Hepatic stellate cell (primary cell): ENCODE data around the gene TMTC1.

Experiments
- DNase-seq: peaks from one replicate; pipeline ENCODE4 v3.0.0; 2011; ENCODE audit warnings: low spot score

The TMTC1 gene

GRCh38 chr12:29739279-29739991 lies 44.3 kb downstream of the TMTC1 start:
- DNase-seq, result no peak

- no peak for DNase-seq
Measured at GRCh38 chr12:29738365-29738764, 45.4 kb downstream of the TMTC1 start.

- no peak for DNase-seq
Measured at GRCh38 chr12:29737644-29738043, 46.1 kb downstream of the TMTC1 start.

GRCh38 chr12:29735604-29736003 lies 48.1 kb downstream of the TMTC1 start:
- no peak for DNase-seq

DNA sequence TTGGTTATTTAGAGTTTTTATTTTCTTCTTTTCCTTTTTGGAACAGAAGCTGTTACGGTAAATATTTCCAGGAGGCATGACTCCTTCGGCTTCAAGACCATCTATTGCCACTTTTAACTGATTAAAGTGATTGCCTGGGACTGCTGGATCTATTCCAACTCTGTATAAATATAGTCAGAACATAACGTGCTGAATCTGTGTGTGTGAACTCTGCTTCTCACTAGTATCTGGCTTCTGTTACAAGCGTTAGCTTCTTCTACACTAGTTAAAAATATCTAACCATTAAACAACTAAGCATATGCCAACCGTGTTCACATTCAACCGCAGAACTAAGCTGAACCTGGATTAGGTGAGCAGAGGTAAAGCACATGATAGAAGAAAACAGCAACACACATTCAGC lies 49.0 kb downstream of the TMTC1 start:
- DNase-seq, result no peak

- no peak for DNase-seq
Measured at GRCh38 chr12:29734305-29734704, 49.4 kb downstream of the TMTC1 start.

DNA sequence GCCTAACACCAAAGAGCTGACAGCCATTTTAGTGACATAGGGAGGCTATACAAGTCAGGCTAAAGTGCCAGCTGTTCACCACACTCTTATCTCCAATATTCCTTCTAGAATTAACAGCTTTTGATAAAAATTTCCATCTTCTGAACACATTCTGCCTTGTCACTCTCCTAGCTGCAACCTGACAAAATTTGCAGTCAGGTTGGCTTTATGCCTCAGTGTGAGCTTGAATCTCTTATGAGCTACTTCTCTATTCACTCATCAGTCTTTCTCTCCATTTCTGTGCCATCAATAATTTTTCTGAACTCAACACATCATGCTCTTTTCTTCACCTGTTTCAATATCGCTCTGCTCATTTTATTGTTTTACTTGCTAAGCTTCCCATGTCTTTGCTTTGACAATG lies 50.2 kb downstream of the TMTC1 start:
- DNase-seq, result no peak

GRCh38 chr12:29733060-29733459 lies 50.7 kb downstream of the TMTC1 start:
- no peak for DNase-seq

- DNase-seq, result no peak
Measured at GRCh38 chr12:29732593-29732992, 51.1 kb downstream of the TMTC1 start.

GRCh38 chr12:29732191-29732590 lies 51.6 kb downstream of the TMTC1 start:
- no peak for DNase-seq

GRCh38 chr12:29731591-29731990 lies 52.2 kb downstream of the TMTC1 start:
- no peak for DNase-seq

GRCh38 chr12:29730481-29730880 lies 53.3 kb downstream of the TMTC1 start:
- DNase-seq, result no peak

DNA sequence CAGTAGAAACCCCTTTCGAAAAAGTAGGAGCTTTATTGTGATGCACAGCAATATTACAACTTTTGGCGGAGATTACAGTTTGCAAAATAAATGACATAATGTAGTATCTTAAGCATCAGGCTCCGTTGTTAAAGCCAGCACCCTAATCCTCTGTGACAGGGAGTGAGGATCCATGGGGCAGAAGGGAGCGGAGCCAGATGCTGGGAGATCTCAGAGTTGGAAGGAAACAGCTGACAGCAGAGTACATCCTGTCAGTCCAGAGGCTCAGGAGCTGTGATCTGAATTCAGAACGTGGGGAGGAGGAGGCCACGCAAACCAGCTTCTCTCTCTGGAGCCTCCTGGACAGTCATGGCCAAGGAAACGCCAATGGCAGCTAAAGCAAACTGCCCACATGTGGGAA lies 55.7 kb downstream of the TMTC1 start:
- no peak for DNase-seq

- no peak for DNase-seq
Measured at GRCh38 chr12:29726741-29727348, 56.9 kb downstream of the TMTC1 start.

- DNase-seq, result no peak
Measured at GRCh38 chr12:29726321-29726692, 57.4 kb downstream of the TMTC1 start.

DNA sequence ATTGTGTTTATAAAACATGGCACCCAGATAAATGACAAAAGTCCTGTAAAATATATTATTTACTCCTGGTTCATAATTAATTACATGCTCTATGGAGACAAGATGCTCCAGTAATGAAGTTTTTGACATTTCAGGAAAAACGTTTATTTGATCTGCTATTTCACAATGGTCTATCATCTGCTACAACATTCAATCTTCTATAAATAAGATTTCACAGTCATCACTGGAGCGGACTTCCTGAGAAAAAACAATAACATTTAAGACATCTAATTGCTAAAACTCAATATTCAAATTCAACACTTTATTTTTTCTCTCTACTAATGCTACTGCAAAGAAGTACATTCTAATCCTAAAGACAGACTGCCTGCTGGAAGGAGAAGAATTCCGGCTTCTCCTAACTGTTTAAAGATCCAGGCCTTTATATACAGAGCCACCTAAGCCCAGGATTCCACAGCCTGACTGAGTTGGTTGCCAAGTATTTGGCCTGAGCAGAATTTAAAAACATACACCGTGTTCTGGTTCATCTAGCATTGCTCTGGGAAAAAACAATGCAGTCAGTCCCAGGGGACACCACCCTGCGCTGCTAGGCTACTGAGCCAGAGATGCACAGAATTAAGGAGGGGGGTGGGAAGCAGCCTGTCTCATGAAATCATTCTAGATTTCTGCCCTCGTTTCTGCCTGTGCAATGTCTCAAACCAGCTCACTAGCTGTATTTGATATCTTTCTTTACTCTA lies 58.0 kb downstream of the TMTC1 start:
- DNase-seq, result peak; percentile 22

DNA sequence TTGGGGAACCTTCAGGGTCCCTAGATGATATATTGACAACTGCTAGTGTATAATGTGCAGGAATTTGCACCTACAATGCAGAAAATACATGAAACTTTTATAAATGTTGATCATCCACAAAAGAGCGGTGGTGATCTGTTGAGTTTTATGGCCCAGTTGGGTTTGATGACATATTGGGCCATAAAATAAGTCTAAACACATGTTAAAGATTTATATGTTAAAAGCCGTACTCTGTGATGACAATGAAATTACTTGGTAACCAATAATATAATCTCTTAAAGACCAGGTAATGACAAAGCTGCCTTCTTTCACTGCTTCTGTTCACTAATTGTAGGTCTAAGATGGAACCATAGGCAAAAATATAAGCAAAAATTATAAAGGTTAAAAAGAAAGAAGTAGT lies 61.6 kb downstream of the TMTC1 start:
- no peak for DNase-seq

- no peak for DNase-seq
Measured at GRCh38 chr12:29719381-29719780, 64.4 kb downstream of the TMTC1 start.

DNA sequence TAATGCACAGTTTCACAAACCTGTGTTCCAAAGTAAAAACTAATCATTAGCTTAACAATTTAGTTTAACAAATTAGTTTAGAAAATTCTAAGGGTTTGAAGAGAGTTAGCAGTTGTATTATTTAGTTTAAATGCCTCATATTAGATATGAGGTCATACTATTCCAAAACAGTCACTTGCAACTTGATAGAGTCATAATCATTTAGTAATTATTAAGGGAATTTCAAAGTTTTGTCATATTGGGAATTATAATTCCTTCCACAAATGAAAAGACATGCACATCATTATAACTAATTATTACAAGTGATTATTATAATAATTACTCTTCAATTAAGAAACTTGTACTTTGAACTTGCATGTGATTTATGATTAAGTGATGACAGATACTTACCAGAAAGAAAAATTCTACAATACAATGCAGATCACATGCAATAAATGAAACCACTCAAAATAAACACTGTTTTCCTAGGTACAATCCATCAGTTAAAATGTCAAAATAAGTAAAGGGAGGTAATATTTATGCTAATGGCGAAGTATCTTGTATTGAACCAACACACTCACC lies 66.1 kb downstream of the TMTC1 start:
- no peak for DNase-seq

GRCh38 chr12:29714966-29715365 lies 68.8 kb downstream of the TMTC1 start:
- no peak for DNase-seq

DNA sequence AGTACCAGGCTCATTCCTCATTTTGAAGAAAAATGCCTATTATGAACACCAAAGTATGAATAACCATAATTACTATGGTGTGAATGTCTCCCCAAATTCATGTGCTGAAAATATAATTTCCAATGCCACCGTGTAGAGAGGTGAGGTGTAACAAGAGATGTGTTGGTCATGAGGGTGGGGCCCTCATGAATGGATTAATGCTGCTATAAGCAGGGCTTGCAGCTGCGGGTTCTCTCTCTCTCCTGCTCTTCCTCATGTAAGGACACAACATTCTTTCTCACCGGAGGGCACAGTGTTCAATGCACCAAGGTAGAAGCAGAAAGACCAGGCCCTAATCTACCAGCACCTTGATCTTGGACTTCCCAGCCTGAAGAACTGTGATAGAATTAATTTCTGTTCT lies 70.0 kb downstream of the TMTC1 start:
- no peak for DNase-seq

GRCh38 chr12:29711381-29711780 lies 72.4 kb downstream of the TMTC1 start:
- DNase-seq, result no peak

GRCh38 chr12:29710104-29710503 lies 73.6 kb downstream of the TMTC1 start:
- DNase-seq, result no peak
